NCI-H2081 treated with DMSO at 0.1 percent for 48 hours (cell line): Measurements from ENCODE around the gene STPG3.

Experiments used
- DNase-seq: peaks from one replicate; lab custom pipeline; 2025; lab: John Stamatoyannopoulos, UW

Gene STPG3

GRCh38 chr9:137302449-137303150 is 51.5 kb downstream of the STPG3 start:
- no peak for DNase-seq
